Stimulated activated naive B cell treated with anti-CD40 and anti-IgM and Interleukin-4, amounts not matched to agents 10 μg/mL and 1 μg/mL and 100 μg/mL, for 72 hours (primary cell): ENCODE results near the gene MST1.

Source experiments
- ATAC-seq, 2 donors: fragments of 150-1000 bp; cut with Tn5 transposase; replicated peaks; 2 replicates each; pipeline ENCODE4 v1.10.0; 2021; ENCODE audit warnings: moderate library complexity in 1 of 2
- DNase-seq: peaks from one replicate; pipeline ENCODE4 v3.0.0; 2021
- H3K27ac Mint-ChIP-seq: one replicate; pipeline ENCODE4 v1.8.0; 2022; ENCODE audit warnings: mild to moderate bottlenecking, mixed read lengths
- H3K27me3 Mint-ChIP-seq, 2 donors: one replicate each; pipeline ENCODE4 v1.8.0; 2022; ENCODE audit warnings: mixed read lengths in 2 of 2
- H3K36me3 Mint-ChIP-seq, 2 donors: one replicate each; pipeline ENCODE4 v1.8.0; 2022; ENCODE audit warnings: mixed read lengths in 2 of 2, mild to moderate bottlenecking in 1 of 2
- H3K4me1 Mint-ChIP-seq, 2 donors: one replicate each; pipeline ENCODE4 v1.8.0; 2022; ENCODE audit warnings: mixed read lengths in 2 of 2, mild to moderate bottlenecking in 1 of 2
- H3K4me3 Mint-ChIP-seq, 2 donors: one replicate each; pipeline ENCODE4 v1.8.0; 2022; ENCODE audit warnings: mild to moderate bottlenecking in 2 of 2, mixed read lengths in 2 of 2, moderate library complexity in 1 of 2
- H3K9me3 Mint-ChIP-seq, 2 donors: one replicate each; pipeline ENCODE4 v1.8.0; 2022; ENCODE audit warnings: mixed read lengths in 2 of 2, mild to moderate bottlenecking in 1 of 2

The MST1 gene

GRCh38 chr3:49713336-49714105 lies 24.2 kb upstream of the MST1 start:
- H3K9me3 Mint-ChIP-seq: peaks cover 0 to under 1% of the 10 kb centered on the region in 2 donors
- H3K27me3 Mint-ChIP-seq: no peaks in the 10 kb centered on the region
- DNase-seq (no peak), ATAC-seq (no peak)
- H3K36me3 Mint-ChIP-seq: peaks cover 29 to 31% of the 10 kb centered on the region in 2 donors
- H3K4me3 Mint-ChIP-seq: no peak overlapping the region
- H3K4me1 Mint-ChIP-seq: peaks cover 3 to 8% of the 10 kb centered on the region in 2 donors
- no peak overlapping the region for H3K27ac Mint-ChIP-seq

DNA sequence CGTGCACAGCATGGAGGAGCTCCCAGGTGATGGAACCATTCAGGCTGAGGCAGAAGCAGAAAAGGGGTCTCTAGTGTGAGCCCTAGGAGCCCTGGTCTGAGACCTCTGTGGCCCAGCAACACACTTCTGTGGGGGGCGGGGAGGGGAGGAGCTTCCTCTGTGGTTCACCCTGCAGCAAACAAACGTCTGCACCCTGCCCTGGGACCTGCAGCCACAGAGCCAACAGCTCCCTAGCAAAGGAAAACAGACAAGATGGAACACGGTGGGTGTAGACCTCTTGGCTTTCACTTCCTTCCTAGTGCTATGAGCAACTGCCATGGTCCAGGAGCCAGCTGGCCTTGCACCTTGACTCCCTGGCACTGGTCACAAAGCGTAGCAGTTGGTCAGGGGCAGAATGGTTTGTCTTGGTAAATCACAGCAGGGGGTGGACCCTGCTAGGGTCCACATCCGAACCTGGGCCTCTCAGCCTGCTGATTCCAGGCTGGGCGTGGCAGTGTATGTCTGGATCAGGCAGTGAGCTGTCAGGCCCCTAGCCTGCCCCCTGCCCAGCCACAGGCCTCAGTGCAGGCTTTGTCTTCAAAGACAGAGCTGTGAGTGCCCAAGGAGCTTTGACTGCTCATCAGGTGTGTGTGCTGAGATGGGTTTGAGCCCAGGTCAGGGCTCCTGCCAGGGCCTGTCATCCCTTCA lies 23.5 kb upstream of the MST1 start:
- H3K27me3 Mint-ChIP-seq: no peaks in the 10 kb centered on the region
- H3K27ac Mint-ChIP-seq: no peak overlapping the region
- ATAC-seq (peak; percentile 52 to 57), DNase-seq (no peak)
- H3K9me3 Mint-ChIP-seq: no peaks in the 10 kb centered on the region
- no peak overlapping the region for H3K4me3 Mint-ChIP-seq
- peaks cover 3 to 7% of the 10 kb centered on the region in 2 donors for H3K4me1 Mint-ChIP-seq
- H3K36me3 Mint-ChIP-seq: peaks cover 32 to 34% of the 10 kb centered on the region in 2 donors

DNA sequence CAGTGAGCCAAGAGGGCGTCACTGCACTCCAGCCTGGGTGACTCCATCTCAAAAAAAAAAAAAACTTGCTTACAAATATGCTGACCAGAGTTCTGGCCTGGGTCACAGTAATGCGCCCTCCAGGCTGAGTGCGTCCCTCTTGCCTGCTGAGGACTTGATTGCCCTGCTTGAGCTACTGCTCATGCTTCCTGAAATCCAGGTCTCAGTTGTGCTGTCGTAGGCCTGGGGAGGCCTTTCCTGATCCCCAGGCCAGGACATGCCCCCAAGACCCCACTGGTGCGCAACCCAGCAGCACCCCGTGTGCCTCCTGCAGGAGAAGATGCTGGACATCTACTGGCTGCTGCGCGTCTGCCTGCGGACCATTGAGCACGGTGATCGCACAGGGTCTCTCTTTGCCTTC lies 22.9 kb upstream of the MST1 start:
- Mint-ChIP-seq H3K4me3 (no peak overlapping the region), H3K9me3 (no peaks in the 10 kb centered on the region), H3K4me1 (peaks cover 9 to 11% of the 10 kb centered on the region in 2 donors), H3K27me3 (no peaks in the 10 kb centered on the region), H3K36me3 (peaks cover 28 to 40% of the 10 kb centered on the region in 2 donors), H3K27ac (no peak overlapping the region)
- no peak for DNase-seq
- no peak for ATAC-seq

- Mint-ChIP-seq H3K36me3 (peaks cover 30 to 46% of the 10 kb centered on the region in 2 donors), H3K27me3 (no peaks in the 10 kb centered on the region), H3K4me1 (peaks cover 9 to 11% of the 10 kb centered on the region in 2 donors), H3K27ac (no peak overlapping the region), H3K9me3 (no peaks in the 10 kb centered on the region), H3K4me3 (no peak overlapping the region)
- DNase-seq (no peak), ATAC-seq (no peak)
Observed at GRCh38 chr3:49711489-49711888, 22.2 kb upstream of the MST1 start.

DNA sequence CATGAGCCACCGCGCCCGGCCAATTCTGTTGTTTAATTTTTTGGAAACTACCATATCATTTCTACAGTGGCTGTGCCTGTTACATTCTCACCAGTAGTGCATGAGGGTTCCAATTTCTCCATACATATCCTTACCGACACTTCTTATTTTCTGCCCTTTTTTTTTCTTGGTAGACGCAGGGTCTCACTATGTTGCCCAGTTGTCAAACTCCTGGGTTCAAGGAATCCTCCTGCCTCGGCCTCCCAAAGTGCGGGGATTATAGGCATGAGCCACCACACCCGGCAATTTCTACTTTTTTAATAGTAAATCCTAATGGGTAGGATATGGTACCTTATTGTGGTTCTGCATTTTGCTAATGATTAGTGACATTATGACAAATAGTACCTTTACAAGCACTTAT lies 20.6 kb upstream of the MST1 start:
- Mint-ChIP-seq H3K4me3 (no peak overlapping the region), H3K27ac (no peak overlapping the region), H3K4me1 (peaks cover 9 to 11% of the 10 kb centered on the region in 2 donors), H3K36me3 (peaks cover 16 to 34% of the 10 kb centered on the region in 2 donors), H3K27me3 (no peaks in the 10 kb centered on the region), H3K9me3 (no peaks in the 10 kb centered on the region)
- DNase-seq (no peak), ATAC-seq (no peak)

- Mint-ChIP-seq H3K27me3 (no peaks in the 10 kb centered on the region), H3K4me3 (no peak overlapping the region), H3K9me3 (no peaks in the 10 kb centered on the region), H3K27ac (no peak overlapping the region), H3K4me1 (peaks cover 11 to 18% of the 10 kb centered on the region in 2 donors), H3K36me3 (peaks cover 22 to 42% of the 10 kb centered on the region in 2 donors)
- ATAC-seq (no peak), DNase-seq (no peak)
Observed at GRCh38 chr3:49707113-49707480, 17.8 kb upstream of the MST1 start.

DNA sequence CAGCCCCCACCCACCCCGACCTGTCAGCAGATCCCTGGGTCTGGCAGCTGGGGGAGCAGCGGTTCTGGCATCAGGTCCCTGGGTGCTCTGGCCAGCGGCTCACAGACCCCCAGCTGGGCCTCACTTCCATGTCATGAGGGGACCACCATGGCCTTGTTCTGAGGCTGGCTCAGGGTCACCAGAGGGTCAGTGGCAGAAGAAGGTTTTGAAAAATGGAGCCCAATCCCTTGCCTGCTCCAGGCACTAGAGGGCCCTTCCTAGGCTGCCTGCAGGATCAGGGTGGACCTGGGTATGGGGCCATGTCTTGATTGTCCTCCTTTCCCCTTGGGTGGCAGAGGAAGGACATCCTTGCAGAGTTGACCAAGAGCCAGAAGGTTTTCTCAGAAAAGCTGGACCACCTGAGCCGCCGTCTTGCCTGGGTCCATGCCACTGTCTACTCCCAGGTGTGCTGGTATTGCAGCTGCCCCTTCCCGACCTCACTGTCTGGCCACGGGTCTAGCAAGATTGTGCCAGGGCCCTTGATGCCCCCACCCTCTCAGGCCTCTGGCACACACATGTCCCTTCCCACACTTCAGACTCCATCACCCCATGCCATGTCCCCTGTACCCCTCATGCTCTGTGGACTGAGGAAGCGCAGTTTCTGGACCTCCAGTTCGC lies 17.3 kb upstream of the MST1 start:
- Mint-ChIP-seq H3K36me3 (peaks cover 24 to 44% of the 10 kb centered on the region in 2 donors), H3K4me3 (no peak overlapping the region), H3K9me3 (no peaks in the 10 kb centered on the region), H3K4me1 (peaks cover 11 to 18% of the 10 kb centered on the region in 2 donors), H3K27ac (no peak overlapping the region), H3K27me3 (no peaks in the 10 kb centered on the region)
- ATAC-seq: no peak
- no peak for DNase-seq

DNA sequence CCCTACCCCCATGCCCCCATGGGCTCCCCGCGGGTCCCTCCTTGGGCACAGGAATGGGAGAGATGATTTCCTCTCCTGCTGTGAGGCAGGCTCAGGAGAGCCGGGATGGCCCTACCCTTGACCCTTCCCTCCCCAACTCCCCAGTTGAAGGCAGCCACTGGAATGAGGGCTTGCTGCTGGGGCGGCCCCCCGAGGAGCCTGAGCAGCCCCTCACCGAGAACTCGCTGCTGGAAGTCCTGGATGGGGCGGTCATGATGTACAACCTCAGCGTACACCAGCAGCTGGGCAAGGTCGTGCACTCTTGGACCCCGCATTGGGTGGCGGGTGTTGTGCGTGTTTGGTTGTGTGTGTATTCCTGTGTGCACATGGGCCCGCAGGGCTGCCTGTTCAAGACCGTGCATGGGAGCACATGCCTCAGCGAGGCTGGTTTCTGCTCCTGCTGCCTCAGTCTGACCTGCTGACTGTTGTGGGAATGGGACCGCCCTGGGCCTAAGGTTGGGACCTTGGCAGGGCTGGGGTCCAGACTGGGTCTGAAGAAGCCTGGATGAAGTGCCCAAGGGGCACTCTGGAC lies 16.2 kb upstream of the MST1 start:
- H3K27ac Mint-ChIP-seq: peak overlapping the region; percentile 65
- H3K27me3 Mint-ChIP-seq: no peaks in the 10 kb centered on the region
- no peak overlapping the region for H3K4me3 Mint-ChIP-seq
- peaks cover 23 to 50% of the 10 kb centered on the region in 2 donors for H3K36me3 Mint-ChIP-seq
- H3K9me3 Mint-ChIP-seq: no peaks in the 10 kb centered on the region
- no peak for ATAC-seq
- peaks cover 11 to 18% of the 10 kb centered on the region in 2 donors for H3K4me1 Mint-ChIP-seq
- DNase-seq: no peak

DNA sequence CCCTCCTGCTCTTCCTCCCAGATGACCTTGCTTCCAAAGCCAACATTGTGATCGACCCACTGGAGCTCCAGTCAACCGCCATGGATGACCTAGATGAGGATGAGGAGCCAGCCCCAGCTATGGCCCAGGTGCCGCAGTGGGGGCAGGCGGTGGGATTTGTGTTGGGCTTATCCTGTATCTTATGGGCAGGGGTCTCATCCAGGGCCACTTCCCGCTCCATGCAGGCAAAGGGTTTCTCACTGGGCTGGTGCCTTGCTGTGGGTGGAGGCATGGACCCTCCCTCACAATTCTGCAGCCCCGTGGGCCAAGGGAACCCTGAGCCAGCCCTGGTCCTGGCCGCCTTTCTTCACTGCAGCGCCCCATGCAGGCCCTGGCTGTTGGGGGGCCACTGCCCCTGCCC lies 15.4 kb upstream of the MST1 start:
- peaks cover 23 to 56% of the 10 kb centered on the region in 2 donors for H3K36me3 Mint-ChIP-seq

GRCh38 chr3:49703956-49704355 lies 14.7 kb upstream of the MST1 start:
- Mint-ChIP-seq H3K36me3 (peaks cover 23 to 58% of the 10 kb centered on the region in 2 donors), H3K27ac (peak overlapping the region; percentile 45), H3K27me3 (no peaks in the 10 kb centered on the region), H3K4me1 (peaks cover 11 to 18% of the 10 kb centered on the region in 2 donors), H3K9me3 (no peaks in the 10 kb centered on the region), H3K4me3 (no peak overlapping the region)
- no peak for DNase-seq
- no peak for ATAC-seq

More for the DNA sequence above, 15.4 kb upstream of the MST1 start:
- DNase-seq (no peak), ATAC-seq (no peak)
- Mint-ChIP-seq H3K4me1 (peaks cover 11 to 18% of the 10 kb centered on the region in 2 donors), H3K4me3 (no peak overlapping the region), H3K27me3 (no peaks in the 10 kb centered on the region), H3K27ac (no peak overlapping the region), H3K9me3 (no peaks in the 10 kb centered on the region)

- Mint-ChIP-seq H3K4me1 (peaks cover 11 to 18% of the 10 kb centered on the region in 2 donors), H3K27me3 (no peaks in the 10 kb centered on the region), H3K4me3 (no peak overlapping the region), H3K36me3 (peaks cover 22 to 61% of the 10 kb centered on the region in 2 donors), H3K27ac (peak overlapping the region; percentile 45), H3K9me3 (no peaks in the 10 kb centered on the region)
- DNase-seq (peak; percentile 63), ATAC-seq (peak; percentile 97 to 99)
Observed at GRCh38 chr3:49703443-49703927, 14.2 kb upstream of the MST1 start.

DNA sequence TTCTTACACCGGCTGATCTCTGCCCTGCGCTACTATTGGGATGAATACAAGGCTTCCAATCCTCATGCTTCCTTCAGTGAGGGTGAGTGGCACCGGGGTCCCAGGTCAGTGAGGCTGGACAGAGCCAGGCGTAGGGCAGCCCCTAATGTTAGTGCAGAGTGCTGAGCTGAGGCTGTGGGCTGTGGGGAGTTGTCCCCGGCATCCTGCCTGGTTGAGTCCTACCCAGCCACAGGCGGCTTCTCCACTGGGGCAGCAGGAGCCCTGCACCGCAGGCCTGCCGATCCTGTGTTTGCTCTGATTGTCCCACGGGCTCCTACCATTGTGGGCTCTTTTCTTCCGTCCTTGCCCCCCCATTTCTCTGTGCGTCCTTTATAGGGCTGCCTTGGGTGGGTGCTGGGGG lies 13.4 kb upstream of the MST1 start:
- H3K9me3 Mint-ChIP-seq: no peaks in the 10 kb centered on the region
- peaks cover 9 to 14% of the 10 kb centered on the region in 2 donors for H3K4me1 Mint-ChIP-seq
- H3K36me3 Mint-ChIP-seq: peaks cover 23 to 64% of the 10 kb centered on the region in 2 donors
- ATAC-seq (no peak), DNase-seq (no peak)
- H3K27me3 Mint-ChIP-seq: no peaks in the 10 kb centered on the region
- no peak overlapping the region for H3K27ac Mint-ChIP-seq
- no peak overlapping the region for H3K4me3 Mint-ChIP-seq

- no peak overlapping the region for H3K4me3 Mint-ChIP-seq
- H3K36me3 Mint-ChIP-seq: peaks cover 27 to 63% of the 10 kb centered on the region in 2 donors
- no peak for ATAC-seq
- no peaks in the 10 kb centered on the region for H3K27me3 Mint-ChIP-seq
- H3K4me1 Mint-ChIP-seq: peaks cover 7 to 9% of the 10 kb centered on the region in 2 donors
- no peaks in the 10 kb centered on the region for H3K9me3 Mint-ChIP-seq
- no peak overlapping the region for H3K27ac Mint-ChIP-seq
- no peak for DNase-seq
Observed at GRCh38 chr3:49701388-49702077, 12.3 kb upstream of the MST1 start.
